ENCODE data around the gene ZNF487.
"Not testable (repeated sequence)": the region's sequence is repeated elsewhere in the genome, so short reads cannot be mapped to it uniquely, and the experiment has no call there.

Gene ZNF487

GRCh38 chr10:43444323-43444722 is 7.4 kb downstream of the ZNF487 start:
- DNase-seq, result no peak

GRCh38 chr10:43444897-43445466 is 8.1 kb downstream of the ZNF487 start:
- DNase-seq, result no peak

DNA sequence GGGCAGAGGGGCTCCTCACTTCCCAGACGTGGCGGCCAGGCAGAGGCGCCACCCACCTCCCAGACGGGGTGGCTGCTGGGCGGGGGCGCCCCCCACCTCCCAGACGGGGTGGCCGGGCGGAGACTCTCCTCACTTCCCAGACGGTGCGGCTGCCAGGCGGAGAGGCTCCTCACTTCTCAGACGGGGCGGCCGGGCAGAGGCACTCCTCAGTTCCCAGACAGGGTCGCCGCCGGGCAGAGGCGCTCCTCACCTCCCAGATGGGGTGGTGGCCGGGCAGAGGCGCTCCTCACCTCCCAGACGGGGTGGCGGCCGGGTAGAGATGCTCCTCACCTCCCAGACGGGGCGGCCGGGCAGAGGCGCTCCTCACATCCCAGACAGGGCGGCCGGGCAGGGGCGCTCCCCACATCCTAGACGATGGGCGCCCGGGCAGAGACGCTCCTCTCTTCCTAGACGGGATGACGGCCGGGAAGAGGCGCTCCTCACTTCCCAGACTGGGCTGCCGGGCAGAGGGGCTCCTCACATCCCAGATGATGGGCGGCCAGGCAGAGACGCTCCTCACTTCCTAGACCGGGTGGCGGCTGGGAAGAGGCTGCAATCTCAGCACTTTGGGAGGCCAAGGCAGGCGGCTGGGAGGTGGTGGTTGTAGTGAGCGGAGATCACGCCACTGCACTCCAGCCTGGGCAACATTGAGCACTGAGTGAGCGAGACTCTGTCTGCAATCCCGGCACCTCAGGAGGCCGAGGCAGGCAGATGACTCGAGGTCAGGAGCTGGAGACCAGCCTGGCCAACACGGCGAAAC is 9.5 kb downstream of the ZNF487 start:
- DNase-seq, result not testable (repeated sequence)

DNA sequence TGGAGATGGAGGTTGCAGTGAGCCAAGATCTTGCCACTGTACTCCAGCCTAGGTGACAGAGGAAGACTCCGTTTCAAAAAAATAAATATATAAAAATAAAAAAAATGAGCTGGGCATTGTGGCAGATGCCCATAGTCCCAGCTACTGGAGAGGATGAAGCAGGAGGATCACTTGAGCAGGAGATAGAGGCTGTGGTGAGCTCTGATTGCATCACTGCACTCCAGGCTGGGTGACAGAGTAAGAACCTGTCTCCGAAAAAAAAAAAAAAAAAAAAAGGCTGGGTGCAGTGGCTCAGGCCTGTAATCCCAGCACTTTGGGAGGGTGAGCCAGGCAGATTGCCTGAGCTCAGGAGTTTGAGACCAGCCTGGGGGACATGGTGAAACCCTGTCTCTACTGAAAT is 11.8 kb downstream of the ZNF487 start:
- no peak for DNase-seq

- DNase-seq, result no peak
Observed at GRCh38 chr10:43452356-43452914, 15.5 kb downstream of the ZNF487 start.

DNA sequence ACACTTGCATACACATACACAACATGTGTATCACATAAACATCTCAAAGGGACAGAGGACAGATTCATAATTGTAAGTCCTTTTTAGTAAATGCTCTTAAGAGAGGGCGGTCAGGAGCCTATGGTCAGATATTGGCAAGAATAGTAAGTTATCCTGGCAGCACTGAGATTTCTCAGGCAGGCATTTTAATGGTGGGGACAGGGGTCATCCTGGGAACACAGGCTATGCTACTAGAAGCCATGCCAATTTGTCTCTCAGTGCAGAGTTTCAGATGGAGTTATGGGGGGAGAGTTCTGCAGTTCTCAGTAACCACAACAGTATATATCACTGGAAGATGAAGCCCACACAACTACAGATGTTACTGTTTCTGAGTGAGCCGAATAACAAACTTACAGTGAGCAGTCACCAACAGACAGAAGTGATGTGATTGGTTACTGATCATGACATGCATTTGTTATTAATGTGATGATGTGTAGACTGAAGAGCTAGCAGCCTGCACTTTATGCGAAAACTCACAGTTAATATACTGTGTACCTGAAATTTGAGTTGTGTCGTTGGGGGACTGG is 16.4 kb downstream of the ZNF487 start:
- no peak for DNase-seq

GRCh38 chr10:43454025-43454424 is 17.1 kb downstream of the ZNF487 start:
- not testable (repeated sequence) for DNase-seq

- not testable (repeated sequence) for DNase-seq
Observed at GRCh38 chr10:43456561-43456960, 19.6 kb downstream of the ZNF487 start.

- DNase-seq, result no peak
Observed at GRCh38 chr10:43458227-43458626, 21.3 kb downstream of the ZNF487 start.

GRCh38 chr10:43461950-43462349 is 25.0 kb downstream of the ZNF487 start:
- no peak for DNase-seq

DNA sequence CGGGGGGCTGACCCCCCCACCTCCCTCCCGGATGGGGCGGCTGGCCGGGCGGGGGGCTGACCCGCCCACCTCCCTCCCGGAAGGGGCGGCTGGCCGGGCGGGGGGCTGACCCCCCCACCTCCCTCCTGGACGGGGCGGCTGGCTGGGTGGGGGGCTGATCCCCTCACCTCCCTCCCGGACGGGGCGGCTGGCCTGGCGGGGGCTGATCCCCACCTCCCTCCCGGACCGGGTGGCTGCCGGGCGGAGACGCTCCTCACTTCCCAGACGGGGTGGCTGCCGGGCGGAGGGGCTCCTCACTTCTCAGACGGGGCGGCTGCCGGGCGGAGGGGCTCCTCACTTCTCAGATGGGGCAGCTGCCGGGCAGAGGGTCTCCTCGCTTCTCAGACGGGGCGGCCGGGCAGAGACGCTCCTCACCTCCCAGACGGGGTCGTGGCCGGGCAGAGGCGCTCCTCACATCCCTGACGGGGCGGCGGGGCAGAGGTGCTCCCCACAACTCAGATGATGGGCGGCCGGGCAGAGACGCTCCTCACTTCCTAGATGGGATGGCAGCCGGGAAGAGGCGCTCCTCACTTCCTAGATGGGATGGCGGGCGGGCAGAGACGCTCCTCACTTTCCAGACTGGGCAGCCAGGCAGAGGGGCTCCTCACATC is 28.3 kb downstream of the ZNF487 start:
- not testable (repeated sequence) for DNase-seq

DNA sequence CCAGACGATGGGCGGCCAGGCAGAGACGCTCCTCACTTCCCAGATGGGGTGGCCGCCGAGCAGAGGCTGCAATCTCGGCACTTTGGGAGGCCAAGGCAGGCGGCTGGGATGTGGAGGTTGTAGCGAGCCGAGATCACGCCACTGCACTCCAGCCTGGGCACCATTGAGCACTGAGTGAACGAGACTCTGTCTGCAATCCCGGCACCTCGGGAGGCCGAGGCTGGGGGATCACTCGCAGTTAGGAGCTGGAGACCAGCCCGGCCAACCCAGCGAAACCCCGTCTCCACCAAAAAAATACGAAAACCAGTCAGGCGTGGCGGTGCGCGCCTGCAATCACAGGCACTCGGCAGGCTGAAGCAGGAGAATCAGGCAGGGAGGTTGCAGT is 28.8 kb downstream of the ZNF487 start:
- DNase-seq, result not testable (repeated sequence)

DNA sequence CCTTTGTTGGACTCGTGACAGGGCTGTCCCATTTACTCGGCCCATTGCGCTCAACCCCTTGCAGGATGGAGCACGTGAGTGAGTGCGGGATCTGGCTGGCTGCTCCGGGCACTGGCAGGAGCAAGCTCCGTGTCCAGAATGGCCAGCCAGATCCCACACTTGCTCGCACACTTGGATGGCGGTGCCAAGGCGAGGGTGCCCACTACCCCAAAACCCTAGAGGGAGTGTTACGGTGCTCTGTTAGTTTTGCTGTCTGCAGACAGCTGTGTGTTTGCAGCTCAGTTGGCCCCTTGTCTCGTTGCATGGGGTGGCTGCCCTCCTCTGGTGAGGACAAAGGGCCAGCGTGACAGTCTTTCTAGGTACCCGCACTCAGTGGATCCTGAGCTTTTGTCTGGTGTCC is 34.2 kb downstream of the ZNF487 start:
- DNase-seq, result no peak

DNA sequence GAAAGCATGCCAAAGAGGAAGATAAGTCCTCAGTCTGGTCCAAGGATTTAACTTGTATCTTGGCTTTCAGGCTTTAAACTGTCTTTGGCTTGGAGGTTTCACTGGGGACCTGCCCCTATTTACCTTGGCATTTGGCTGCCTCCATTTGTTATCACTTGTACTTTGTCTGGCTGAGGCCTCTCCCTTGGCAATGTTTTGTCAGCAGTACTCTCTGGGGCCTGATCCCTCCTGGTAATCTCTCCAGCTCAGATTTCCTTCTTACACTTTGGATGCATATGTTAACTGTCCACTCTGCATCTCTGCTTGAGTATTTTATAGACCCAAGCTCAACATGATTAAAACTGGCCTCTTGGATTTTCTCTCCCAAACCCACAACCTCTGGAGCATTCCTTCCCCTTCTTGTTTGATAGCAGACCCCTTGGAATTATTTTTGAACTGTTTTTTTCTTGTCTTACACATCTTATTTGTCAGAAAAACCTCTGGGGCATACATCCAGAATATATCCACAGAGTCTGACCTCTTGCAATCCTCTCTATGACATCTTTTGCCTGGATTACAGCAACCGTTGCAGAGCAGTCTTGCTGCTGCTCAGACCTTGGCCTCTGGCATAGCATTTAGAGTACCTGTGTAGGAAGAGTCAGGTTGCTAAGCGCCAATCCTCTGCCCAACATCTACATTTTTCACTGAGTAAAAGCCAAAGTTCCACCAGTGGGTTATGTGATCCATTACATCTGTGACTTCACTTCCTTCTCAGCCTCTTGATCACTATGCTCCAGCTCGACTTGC is 35.2 kb downstream of the ZNF487 start:
- DNase-seq, result no peak

GRCh38 chr10:43479275-43479674 is 42.4 kb downstream of the ZNF487 start:
- DNase-seq, result no peak

DNA sequence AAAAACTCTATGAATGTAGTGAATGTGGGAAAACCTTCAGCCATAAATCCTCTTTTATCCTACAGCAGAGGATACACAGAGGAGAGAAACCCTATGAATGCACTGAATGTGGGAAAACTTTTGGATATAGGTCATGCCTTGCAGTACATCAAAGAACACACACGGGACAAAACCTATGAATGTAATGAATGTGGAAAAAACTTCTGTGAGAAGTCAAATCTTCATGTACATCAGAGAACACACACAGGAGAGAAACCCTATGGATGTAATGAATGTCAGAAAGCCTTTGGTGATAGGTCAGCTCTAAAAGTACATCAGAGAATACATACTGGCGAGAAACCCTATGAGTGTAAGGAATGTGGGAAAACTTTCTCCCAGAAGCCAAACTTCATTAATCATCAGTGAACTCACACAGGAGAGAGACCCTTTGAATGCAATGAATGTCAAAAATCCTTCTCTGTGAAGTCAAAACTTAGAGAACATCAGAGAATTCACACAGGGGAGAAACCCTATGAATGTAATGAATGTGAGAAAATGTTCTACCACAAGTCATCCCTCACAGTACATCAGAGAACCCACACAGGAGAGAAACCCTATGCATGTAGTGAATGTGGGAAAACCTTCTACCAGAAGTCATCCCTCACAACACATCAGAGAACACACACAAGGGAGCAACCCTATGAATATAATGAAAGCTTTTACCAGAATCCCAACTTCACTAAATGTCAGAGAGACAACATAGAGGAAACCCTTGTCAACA is 45.6 kb downstream of the ZNF487 start:
- no peak for DNase-seq

DNA sequence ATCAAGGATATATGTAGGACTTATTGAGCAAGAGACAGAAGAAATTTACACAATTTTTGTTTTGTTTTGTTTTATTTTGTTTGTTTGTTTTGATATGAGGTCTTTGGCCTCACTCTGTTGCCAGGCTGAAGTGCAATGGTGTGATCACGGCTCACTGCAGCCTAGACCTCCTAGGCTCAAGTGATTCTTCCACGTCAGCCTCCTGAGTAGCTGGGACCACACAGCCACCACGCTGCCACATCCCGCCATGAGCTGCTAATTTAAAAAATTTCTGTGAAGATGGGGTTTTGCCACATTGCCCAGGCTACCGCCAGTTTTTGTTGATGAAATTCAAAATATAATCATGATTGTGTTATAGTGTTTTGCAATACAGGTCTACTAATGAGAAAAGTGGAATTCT is 54.9 kb downstream of the ZNF487 start:
- no peak for DNase-seq

GRCh38 chr10:43502931-43503330 is 66.0 kb downstream of the ZNF487 start:
- no peak for DNase-seq

DNA sequence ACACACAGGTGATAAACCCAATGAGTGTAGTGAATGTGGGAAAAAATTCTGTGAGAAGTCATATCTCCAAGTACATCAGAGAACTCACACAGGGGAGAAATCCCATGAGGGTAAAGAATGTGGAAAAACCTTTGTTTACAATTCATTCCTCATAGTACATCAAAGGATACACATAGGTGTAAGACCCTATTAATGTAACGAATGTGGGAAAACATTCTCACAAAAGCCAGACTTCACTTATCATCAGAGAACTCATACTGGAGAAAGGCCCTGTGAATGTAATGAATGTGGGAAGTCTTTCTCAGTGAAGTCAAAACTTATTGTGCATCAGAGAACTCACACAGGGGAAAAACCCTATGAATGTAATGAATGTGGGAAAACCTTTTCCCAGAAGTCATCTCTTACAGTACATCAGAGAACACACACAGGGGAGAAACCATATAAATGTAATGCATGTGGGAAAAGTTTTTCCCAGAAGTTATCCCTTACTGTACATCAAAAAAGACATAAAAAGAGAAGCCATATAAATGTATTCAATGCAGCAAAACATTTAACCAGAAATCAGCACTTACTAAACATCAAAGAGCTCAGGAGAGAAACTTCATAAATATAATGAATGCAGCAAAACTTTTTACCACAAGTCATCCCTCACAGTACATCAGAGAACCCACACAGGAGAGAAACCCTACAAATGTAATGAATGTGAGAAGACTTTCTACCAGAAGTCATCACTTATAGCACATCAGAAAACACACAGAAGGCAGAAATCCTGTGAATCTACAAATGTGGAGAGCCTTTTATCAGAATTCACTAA is 87.7 kb downstream of the ZNF487 start:
- DNase-seq, result no peak
